ENCODE data around the gene LAPTM5.

LAPTM5 gene

DNA sequence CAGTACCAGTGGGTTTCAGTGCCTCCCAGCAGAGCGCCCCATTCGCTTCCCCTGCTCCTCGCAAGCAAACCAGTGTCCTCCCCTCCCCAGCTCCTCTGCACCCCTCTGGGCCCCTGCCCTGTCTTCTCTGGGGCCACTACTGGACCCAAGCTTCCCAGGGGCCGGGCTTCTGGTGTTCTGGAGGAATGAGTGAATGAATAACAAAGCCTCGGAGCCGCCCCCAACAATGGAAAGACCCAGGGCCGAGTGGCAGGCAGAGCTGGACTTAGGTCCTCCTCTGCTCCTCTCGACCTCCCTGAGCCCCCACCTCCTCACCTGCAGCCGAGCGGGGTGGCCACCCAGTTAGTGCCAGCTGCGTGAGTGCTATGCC is 71.8 kb downstream of the LAPTM5 start:
- DNase-seq (ENCODE audit: low spot score), result no peak
- in situ Hi-C loops (cut with MboI; ENCODE audit: low sequenced_read_pairs, unreplicated experiment), result no loop called here
- TF ChIP-seq, protein P1, sequence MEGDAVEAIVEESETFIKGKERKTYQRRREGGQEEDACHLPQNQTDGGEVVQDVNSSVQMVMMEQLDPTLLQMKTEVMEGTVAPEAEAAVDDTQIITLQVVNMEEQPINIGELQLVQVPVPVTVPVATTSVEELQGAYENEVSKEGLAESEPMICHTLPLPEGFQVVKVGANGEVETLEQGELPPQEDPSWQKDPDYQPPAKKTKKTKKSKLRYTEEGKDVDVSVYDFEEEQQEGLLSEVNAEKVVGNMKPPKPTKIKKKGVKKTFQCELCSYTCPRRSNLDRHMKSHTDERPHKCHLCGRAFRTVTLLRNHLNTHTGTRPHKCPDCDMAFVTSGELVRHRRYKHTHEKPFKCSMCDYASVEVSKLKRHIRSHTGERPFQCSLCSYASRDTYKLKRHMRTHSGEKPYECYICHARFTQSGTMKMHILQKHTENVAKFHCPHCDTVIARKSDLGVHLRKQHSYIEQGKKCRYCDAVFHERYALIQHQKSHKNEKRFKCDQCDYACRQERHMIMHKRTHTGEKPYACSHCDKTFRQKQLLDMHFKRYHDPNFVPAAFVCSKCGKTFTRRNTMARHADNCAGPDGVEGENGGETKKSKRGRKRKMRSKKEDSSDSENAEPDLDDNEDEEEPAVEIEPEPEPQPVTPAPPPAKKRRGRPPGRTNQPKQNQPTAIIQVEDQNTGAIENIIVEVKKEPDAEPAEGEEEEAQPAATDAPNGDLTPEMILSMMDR (IDR thresholded peaks at IDR 0.05; ENCODE audit: borderline replicate concordance, control extremely low read depth, extremely low read depth, insufficient read depth, missing control alignments), result no peak

DNA sequence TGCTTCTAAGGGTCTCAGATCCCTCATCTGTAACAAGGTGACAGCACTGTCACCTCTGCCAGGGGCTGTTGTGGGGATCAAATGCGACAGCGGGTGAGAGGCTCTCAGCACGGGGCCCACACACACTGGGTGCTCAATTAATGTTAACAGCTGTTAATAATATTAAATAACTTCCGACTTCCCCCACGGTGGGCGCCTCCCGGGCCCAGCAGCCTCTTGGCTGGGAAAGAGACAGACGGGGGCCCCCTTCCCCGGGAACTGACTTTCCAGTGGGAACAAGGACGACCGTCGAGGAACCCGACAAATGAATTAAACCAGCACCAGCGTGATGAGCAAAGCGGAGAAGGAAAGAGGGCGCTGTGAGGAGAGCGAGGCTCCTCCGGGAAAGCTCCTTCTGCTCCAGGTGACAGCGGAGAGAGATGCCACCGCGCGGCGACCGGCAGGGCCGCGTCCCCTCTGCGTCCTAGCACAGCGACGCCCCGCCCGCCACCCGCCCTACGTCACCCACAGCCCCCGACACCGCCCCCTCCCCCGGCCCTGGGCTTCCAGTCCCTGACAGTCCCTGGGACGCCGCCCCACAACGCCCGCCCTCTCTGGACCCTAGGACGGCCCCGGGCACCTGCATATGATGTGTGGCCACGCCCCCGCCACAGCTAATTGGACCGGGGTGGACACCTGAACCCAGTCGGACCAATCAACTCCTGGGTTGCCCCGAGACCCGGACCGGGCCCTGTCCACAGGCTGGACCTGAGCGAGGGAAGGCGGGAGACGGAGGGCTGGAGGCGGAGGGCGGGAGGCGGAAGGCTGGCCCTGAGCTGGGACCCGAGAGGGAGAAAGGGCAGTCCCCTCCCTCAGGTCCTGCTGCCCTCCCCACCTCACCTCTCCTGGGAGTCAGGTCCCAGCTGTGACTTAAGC is 72.4 kb downstream of the LAPTM5 start:
- no peak for DNase-seq (ENCODE audit: low spot score)
- TF ChIP-seq, protein P1 (IDR thresholded peaks at IDR 0.05; ENCODE audit: borderline replicate concordance, control extremely low read depth, extremely low read depth, insufficient read depth, missing control alignments), result no peak
- in situ Hi-C loops (cut with MboI; ENCODE audit: low sequenced_read_pairs, unreplicated experiment), result no loop called here

DNA sequence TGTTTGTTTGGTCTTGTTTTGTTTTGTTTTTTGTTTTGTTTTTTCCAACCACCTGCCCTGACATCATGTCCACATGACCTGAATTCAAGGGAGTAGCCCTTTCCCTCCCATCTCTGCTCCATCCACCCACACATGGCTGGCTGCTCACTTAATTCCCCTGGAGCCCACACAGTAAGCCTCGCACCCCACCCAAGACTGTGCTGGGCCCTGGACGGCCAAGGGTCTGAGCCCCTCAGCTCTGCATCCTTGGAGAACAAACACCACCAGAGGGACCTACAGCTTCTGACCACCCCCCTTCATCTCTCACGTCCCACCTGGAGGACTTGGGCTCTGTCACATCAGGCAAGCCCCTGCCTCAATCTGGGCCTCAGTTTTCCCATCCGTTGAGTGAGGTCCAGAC is 73.3 kb downstream of the LAPTM5 start:
- in situ Hi-C loops (cut with MboI; ENCODE audit: low sequenced_read_pairs, unreplicated experiment), result no loop called here
- TF ChIP-seq, protein P1 (IDR thresholded peaks at IDR 0.05; ENCODE audit: borderline replicate concordance, control extremely low read depth, extremely low read depth, insufficient read depth, missing control alignments), result no peak

DNA sequence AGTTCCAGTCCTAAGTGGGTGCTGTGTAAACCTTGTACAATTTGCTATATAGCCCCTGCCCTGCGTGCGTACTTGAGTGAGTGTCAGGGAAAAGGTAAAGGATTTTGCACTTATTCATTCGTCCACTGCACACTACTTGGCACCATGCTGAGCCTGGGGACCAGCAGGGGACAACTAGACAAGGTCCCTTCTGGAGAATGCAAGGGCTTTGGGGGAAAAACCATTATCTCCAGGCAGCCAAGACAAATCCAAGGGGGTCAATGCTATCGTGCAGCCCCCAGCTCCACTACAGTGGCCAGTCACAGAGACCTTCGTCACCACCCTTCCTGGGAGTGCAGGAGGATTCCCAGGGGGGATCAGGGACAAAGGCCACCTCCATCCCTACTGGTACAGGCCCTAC is 73.9 kb downstream of the LAPTM5 start:
- TF ChIP-seq, protein P1 (IDR thresholded peaks at IDR 0.05; ENCODE audit: borderline replicate concordance, control extremely low read depth, extremely low read depth, insufficient read depth, missing control alignments), result no peak
- in situ Hi-C loops (cut with MboI; ENCODE audit: low sequenced_read_pairs, unreplicated experiment), result no loop called here
- no peak for DNase-seq (ENCODE audit: low spot score)

More for the DNA sequence above, 73.3 kb downstream of the LAPTM5 start:
- DNase-seq (ENCODE audit: low spot score), result no peak

All from GM13976 (cell line).